ENCODE data around the gene TMEM132D. TPM values are rescaled to one million over a fixed set of nuclear protein-coding genes. Genes with fewer than 3 reads are reported as not detected.

The TMEM132D gene
- total RNA-seq, 1 donor from 2014 or later = 1.0 TPM

GRCh38 chr12:129928643-129929042, 24.8 kb upstream of the TMEM132D start:
- Histone ChIP-seq H3K9me3 (no peaks in the 10 kb centered on the region), H3K36me3 (no peaks in the 10 kb centered on the region), H3K4me3 (no peak overlapping the region), H3K27me3 (no peaks in the 10 kb centered on the region), H3K4me1 (no peaks in the 10 kb centered on the region), H3K27ac (no peak overlapping the region)
- DNase-seq (no peak), ATAC-seq (no peak)
- TF ChIP-seq CTCF (IDR thresholded peaks at IDR 0.05) = no peak
- intact Hi-C loops (cut with DNase I) = no loop called here

- Histone ChIP-seq H3K4me3 (no peak overlapping the region), H3K9me3 (no peaks in the 10 kb centered on the region), H3K27ac (no peak overlapping the region), H3K36me3 (no peaks in the 10 kb centered on the region), H3K27me3 (no peaks in the 10 kb centered on the region), H3K4me1 (no peaks in the 10 kb centered on the region)
- no peak for ATAC-seq
- no peak for TF ChIP-seq CTCF (IDR thresholded peaks at IDR 0.05)
- intact Hi-C loops (cut with DNase I) = no loop called here
- no peak for DNase-seq
These were observed 23.6 kb upstream of the TMEM132D start for GRCh38 chr12:129927316-129927900.

GRCh38 chr12:129911428-129912049, 7.7 kb upstream of the TMEM132D start:
- H3K9me3 ChIP-seq = no peaks in the 10 kb centered on the region
- no peak overlapping the region for H3K4me3 ChIP-seq
- H3K27me3 ChIP-seq = no peaks in the 10 kb centered on the region
- no peak overlapping the region for H3K27ac ChIP-seq
- peak; percentile 86 for ATAC-seq
- peak; percentile 66 for TF ChIP-seq CTCF (IDR thresholded peaks at IDR 0.05)
- intact Hi-C loops (cut with DNase I) = no loop called here
- no peaks in the 10 kb centered on the region for H3K4me1 ChIP-seq
- H3K36me3 ChIP-seq = no peaks in the 10 kb centered on the region
- DNase-seq = peak; percentile 75

GRCh38 chr12:129909051-129910020, 5.5 kb upstream of the TMEM132D start:
- intact Hi-C loops (cut with DNase I) = no loop called here
- Histone ChIP-seq H3K27me3 (peaks cover 11% of the 10 kb centered on the region), H3K4me1 (no peaks in the 10 kb centered on the region), H3K4me3 (no peak overlapping the region), H3K27ac (no peak overlapping the region), H3K36me3 (no peaks in the 10 kb centered on the region), H3K9me3 (no peaks in the 10 kb centered on the region)
- DNase-seq (no peak), ATAC-seq (peak; percentile 14)
- no peak for TF ChIP-seq CTCF (IDR thresholded peaks at IDR 0.05)

- Histone ChIP-seq H3K4me3 (no peak overlapping the region), H3K36me3 (no peaks in the 10 kb centered on the region), H3K27ac (no peak overlapping the region), H3K9me3 (no peaks in the 10 kb centered on the region), H3K27me3 (peaks cover 37% of the 10 kb centered on the region), H3K4me1 (no peaks in the 10 kb centered on the region)
- peak; percentile 19 for ATAC-seq
- TF ChIP-seq CTCF (IDR thresholded peaks at IDR 0.05) = no peak
- intact Hi-C loops (cut with DNase I) = no loop called here
- DNase-seq = no peak
These were observed 506 bp downstream of the TMEM132D start for GRCh38 chr12:129903092-129903945.
